Measurements from ENCODE around the gene FAM174C. TPM values are rescaled to one million over a fixed set of nuclear protein-coding genes. Genes with fewer than 3 reads are reported as not detected.
A peak's percentile ranks its signal among the peaks of the same experiment; 100 is the strongest.
"Not testable (repeated sequence)": the region's sequence is repeated elsewhere in the genome, so short reads cannot be mapped to it uniquely, and the experiment has no call there.

Gene FAM174C
- total RNA-seq, 1 experiment from 2014 or later = 77.1 TPM

GRCh38 chr19:1304197-1304924 is 29.0 kb downstream of the FAM174C start:
- no peaks in the 10 kb centered on the region for H3K36me3 ChIP-seq (ENCODE audit: control insufficient read depth in 1 of 2, insufficient read depth in 2 of 2, low read length in 2 of 2)
- H3K79me2 ChIP-seq (ENCODE audit: insufficient read depth, low read length) = no peaks in the 10 kb centered on the region
- no peak overlapping the region for H2AFZ ChIP-seq (ENCODE audit: low read depth, low read length, poor library complexity, severe bottlenecking)
- no peak for DNase-seq (ENCODE audit: low read depth, low spot score)
- ATAC-seq = peak; percentile 20; the same call in 1 of the 2 replicates
- peaks cover 2% of the 10 kb centered on the region in 2 experiments; a peak in 2 of 4 replicates for H3K4me1 ChIP-seq (ENCODE audit: control insufficient read depth in 1 of 2, insufficient read depth in 2 of 2, low read length in 2 of 2)
- no peaks in the 10 kb centered on the region for H4K20me1 ChIP-seq (ENCODE audit: insufficient read depth)
- RAD21 ChIA-PET (ENCODE audit: low non-redundant PET in 1 of 2, low total read pairs in 2 of 2, uncharacterized antibody in 2 of 2, unreplicated experiment in 2 of 2) = no interaction called here
- CTCF ChIA-PET = no interaction called here
- no peaks in the 10 kb centered on the region for H3K9me3 ChIP-seq (ENCODE audit: control insufficient read depth in 1 of 2, insufficient read depth in 1 of 2, low read depth in 1 of 2, low read length in 2 of 2)
- H3K4me3 ChIP-seq (replicated peaks in 1 of 2; ENCODE audit: low read depth in 1 of 2, low read length in 2 of 2) = no peak overlapping the region
- H3K27me3 ChIP-seq (ENCODE audit: insufficient read depth, low read length) = no peaks in the 10 kb centered on the region
- no TSS peak for BruUV-seq (replicated peaks)
- TF ChIP-seq EZH2phosphoT487 (IDR thresholded peaks at IDR 0.05; ENCODE audit: borderline replicate concordance) (no peak), RAD21 (IDR thresholded peaks at IDR 0.05; ENCODE audit: low read depth) (no peak), ATF3 (IDR thresholded peaks at IDR 0.05) (no peak), TCF7L2 (IDR thresholded peaks at IDR 0.05; ENCODE audit: borderline replicate concordance, extremely low read depth, insufficient read depth, insufficient read length) (no peak), YY1 (IDR thresholded peaks at IDR 0.05; ENCODE audit: extremely low read depth, insufficient replicate concordance, low read depth, low read length) (no peak), ZNF274 (IDR thresholded peaks at IDR 0.05; ENCODE audit: low read depth, low read length) (no peak), SRF (IDR thresholded peaks at IDR 0.05; ENCODE audit: low read depth) (no peak)
- H3K9ac ChIP-seq (ENCODE audit: low read length) = no peak overlapping the region
- no peak overlapping the region for H3K4me2 ChIP-seq (ENCODE audit: low read length)
- no peaks in the 10 kb centered on the region for H3K9me2 ChIP-seq (ENCODE audit: insufficient read depth)
- intact Hi-C loops (cut with micrococcal nuclease) = no loop called here
- H3K27ac ChIP-seq (ENCODE audit: low read depth, low read length) = no peak overlapping the region
- POLR2A ChIA-PET = no interaction called here

- H3K4me1 ChIP-seq (ENCODE audit: control insufficient read depth in 1 of 2, insufficient read depth in 2 of 2, low read length in 2 of 2); H3K79me2 ChIP-seq (ENCODE audit: insufficient read depth, low read length); ATAC-seq; RAD21 ChIA-PET (ENCODE audit: low non-redundant PET in 1 of 2, low total read pairs in 2 of 2, uncharacterized antibody in 2 of 2, unreplicated experiment in 2 of 2); H3K9me3 ChIP-seq (ENCODE audit: control insufficient read depth in 1 of 2, insufficient read depth in 1 of 2, low read depth in 1 of 2, low read length in 2 of 2); BruUV-seq (replicated peaks); H3K9me2 ChIP-seq (ENCODE audit: insufficient read depth); CTCF ChIA-PET; H3K27me3 ChIP-seq (ENCODE audit: insufficient read depth, low read length); H4K20me1 ChIP-seq (ENCODE audit: insufficient read depth); intact Hi-C loops (cut with micrococcal nuclease); H3K4me2 ChIP-seq (ENCODE audit: low read length); DNase-seq (ENCODE audit: low read depth, low spot score); H3K9ac ChIP-seq (ENCODE audit: low read length); H3K36me3 ChIP-seq (ENCODE audit: control insufficient read depth in 1 of 2, insufficient read depth in 2 of 2, low read length in 2 of 2); H2AFZ ChIP-seq (ENCODE audit: low read depth, low read length, poor library complexity, severe bottlenecking); H3K4me3 ChIP-seq (replicated peaks in 1 of 2; ENCODE audit: low read depth in 1 of 2, low read length in 2 of 2); H3K27ac ChIP-seq (ENCODE audit: low read depth, low read length): not testable (repeated sequence)
- POLR2A ChIA-PET = interaction anchor here (0.7 kb wide), 1 partner anchor 507 kb away, joined by 3 read pairs; no protein-coding TSS in a partner anchor
These were observed 30.0 kb downstream of the FAM174C start for GRCh38 chr19:1305354-1305753.
